H54 (cell line): ENCODE measurements around the gene STIP1.
A peak's percentile ranks its signal among the peaks of the same experiment; 100 is the strongest.

Experiments used
- DNase-seq: peaks from one replicate; pipeline ENCODE4 v3.0.0; 2011; ENCODE audit warnings: low spot score, mixed read lengths; ENCODE audit not compliant: insufficient read length
- FAIRE-seq: peaks from 3 replicates; lab custom pipeline; 2011; peaks lifted over from hg19 to GRCh38; lab: Jason Lieb, UNC
- POLR2A ChIP-seq: IDR thresholded peaks from 2 replicates; pipeline ENCODE4 v1.6.1; 2011; ENCODE audit warnings: low read depth, mild to moderate bottlenecking, low read length

Gene STIP1

GRCh38 chr11:64185693-64186491 is at the start of gene STIP1:
TSS of gene STIP1 (plus strand) at chr11:64186171. CDS start at chr11:64186262, 91 bp downstream.
- TF ChIP-seq POLR2A = peak; percentile 83
- DNase-seq = peak; percentile 99
- peak; percentile 6 for FAIRE-seq

GRCh38 chr11:64136765-64137441 is 49.1 kb upstream of the STIP1 start:
- FAIRE-seq (no peak), DNase-seq (no peak)
- no peak for TF ChIP-seq POLR2A

GRCh38 chr11:64138398-64138797 is 47.6 kb upstream of the STIP1 start:
- no peak for TF ChIP-seq POLR2A
- DNase-seq (no peak), FAIRE-seq (no peak)

- DNase-seq (no peak), FAIRE-seq (no peak)
- no peak for TF ChIP-seq POLR2A
Observed at GRCh38 chr11:64139049-64139448, 46.9 kb upstream of the STIP1 start.

GRCh38 chr11:64140082-64140481 is 45.9 kb upstream of the STIP1 start:
- TF ChIP-seq POLR2A = no peak
- FAIRE-seq = no peak
- no peak for DNase-seq

GRCh38 chr11:64141081-64141783 is 44.7 kb upstream of the STIP1 start:
- TF ChIP-seq POLR2A = no peak
- DNase-seq (no peak), FAIRE-seq (no peak)

GRCh38 chr11:64144587-64145472 is 41.1 kb upstream of the STIP1 start:
- DNase-seq (no peak), FAIRE-seq (no peak)
- TF ChIP-seq POLR2A = no peak

GRCh38 chr11:64146036-64146955 is 39.7 kb upstream of the STIP1 start:
- TF ChIP-seq POLR2A = no peak
- DNase-seq (peak; percentile 77), FAIRE-seq (no peak)

- FAIRE-seq = no peak
- TF ChIP-seq POLR2A = no peak
- peak; percentile 66 for DNase-seq
Observed at GRCh38 chr11:64148226-64148916, 37.6 kb upstream of the STIP1 start.

GRCh38 chr11:64148917-64149617 is 36.9 kb upstream of the STIP1 start:
- FAIRE-seq (no peak), DNase-seq (no peak)
- no peak for TF ChIP-seq POLR2A

GRCh38 chr11:64150051-64150450 is 35.9 kb upstream of the STIP1 start:
- FAIRE-seq (no peak), DNase-seq (no peak)
- TF ChIP-seq POLR2A = no peak
